GM23338 (cell line): Measurements from ENCODE around the gene RAD21L1. TPM values are rescaled to one million over a fixed set of nuclear protein-coding genes. Genes with fewer than 3 reads are reported as not detected.

Source experiments
- ATAC-seq: fragments of 200-7000 bp; cut with Tn5 transposase; 3 replicates; pipeline ENCODE4 v1.9.1; 2020
- DNase-seq: peaks from one replicate; pipeline ENCODE4 v3.0.0-alpha.2; 2015; ENCODE audit warnings: low spot score
- H2AFZ ChIP-seq: fragments of 200-600 bp; sonication (generic); 2 replicates; pipeline ENCODE4 v1.8.0; 2016; ENCODE audit warnings: antibody characterized with exemption, mild to moderate bottlenecking, moderate library complexity
- H3F3A ChIP-seq: fragments of 200-600 bp; sonication (generic); replicated peaks from 2 replicates; pipeline ENCODE4 v1.8.0; 2017; ENCODE audit warnings: antibody characterized with exemption, mixed run types, low read depth
- H3K27ac ChIP-seq: fragments of 200-600 bp; sonication (generic); 2 replicates; pipeline ENCODE4 v1.6.1; 2016; ENCODE audit warnings: low read depth
- H3K27me3 ChIP-seq: fragments of 200-600 bp; sonication (generic); 2 replicates; pipeline ENCODE4 v1.8.0; 2016; ENCODE audit warnings: mild to moderate bottlenecking, mixed run types, moderate library complexity; ENCODE audit not compliant: insufficient read depth
- H3K36me3 ChIP-seq: fragments of 200-600 bp; sonication (generic); 2 replicates; pipeline ENCODE4 v1.8.0; 2016; ENCODE audit warnings: mild to moderate bottlenecking; ENCODE audit not compliant: insufficient read depth
- H3K4me1 ChIP-seq: fragments of 200-600 bp; sonication (generic); 2 replicates; pipeline ENCODE4 v1.8.0; 2016; ENCODE audit warnings: mild to moderate bottlenecking, moderate library complexity; ENCODE audit not compliant: insufficient read depth
- H3K4me2 ChIP-seq: fragments of 200-600 bp; sonication (generic); 2 replicates; pipeline ENCODE4 v1.7.1; 2017; ENCODE audit warnings: mixed run types
- H3K4me3 ChIP-seq: fragments of 200-600 bp; sonication (generic); 2 replicates; pipeline ENCODE4 v1.6.1; 2016; ENCODE audit warnings: mixed run types
- H3K79me2 ChIP-seq: fragments of 200-600 bp; sonication (generic); replicated peaks from 2 replicates; pipeline ENCODE4 v1.8.0; 2017; ENCODE audit warnings: mild to moderate bottlenecking; ENCODE audit not compliant: insufficient read depth
- H3K9me2 ChIP-seq: fragments of 200-600 bp; sonication (generic); 2 replicates; pipeline ENCODE4 v1.8.0; 2017; ENCODE audit not compliant: insufficient read depth
- H4K20me1 ChIP-seq: fragments of 200-600 bp; sonication (generic); replicated peaks from 2 replicates; pipeline ENCODE4 v1.8.0; 2017; ENCODE audit warnings: mild to moderate bottlenecking; ENCODE audit not compliant: insufficient read depth
- H3K27ac Mint-ChIP-seq: 2 replicates; pipeline ENCODE4 v1.8.0; 2020; ENCODE audit warnings: inconsistent platforms, mild to moderate bottlenecking, moderate library complexity, mixed read lengths
- H3K27me3 Mint-ChIP-seq: 3 replicates; pipeline ENCODE4 v1.8.0; 2022; ENCODE audit warnings: low read depth, mild to moderate bottlenecking, moderate library complexity, mixed read lengths, inconsistent platforms; ENCODE audit not compliant: insufficient read depth, poor library complexity
- H3K36me3 Mint-ChIP-seq: 3 replicates; pipeline ENCODE4 v1.8.0; 2021; ENCODE audit warnings: low read depth, mild to moderate bottlenecking, inconsistent platforms, moderate library complexity, mixed read lengths
- H3K4me1 Mint-ChIP-seq: 3 replicates; pipeline ENCODE4 v1.8.0; 2020; ENCODE audit warnings: mild to moderate bottlenecking, inconsistent platforms, mixed read lengths
- H3K4me3 Mint-ChIP-seq: 3 replicates; pipeline ENCODE4 v1.8.0; 2021; ENCODE audit warnings: moderate library complexity, mild to moderate bottlenecking, inconsistent platforms, mixed read lengths
- H3K9me3 Mint-ChIP-seq: 3 replicates; pipeline ENCODE4 v1.8.0; 2020; ENCODE audit warnings: moderate library complexity, mild to moderate bottlenecking, inconsistent platforms, mixed read lengths
- CREB1 ChIP-seq: fragments of 250-450 bp; sonication (Bioruptor Pico); IDR thresholded peaks from 2 replicates; pipeline ENCODE4 v1.5.0; 2020; ENCODE audit warnings: low read depth, mild to moderate bottlenecking, moderate library complexity
- EZH2 ChIP-seq: fragments of 200-600 bp; sonication (generic); IDR thresholded peaks from one replicate; pipeline ENCODE4 v1.8.0; 2017; ENCODE audit warnings: antibody characterized with exemption, mild to moderate bottlenecking, low read depth; ENCODE audit not compliant: unreplicated experiment
- JUNB ChIP-seq: IDR thresholded peaks from one replicate; pipeline ENCODE4 v1.6.1; 2016; ENCODE audit warnings: antibody characterized with exemption; ENCODE audit not compliant: unreplicated experiment
- NANOG ChIP-seq: IDR thresholded peaks from 2 replicates; pipeline ENCODE4 v1.6.1; 2016; ENCODE audit warnings: antibody characterized with exemption, borderline replicate concordance
- POLR2AphosphoS5 ChIP-seq: IDR thresholded peaks from 2 replicates; pipeline ENCODE4 v1.6.1; 2016; ENCODE audit warnings: antibody characterized with exemption, low read depth
- STAT1 ChIP-seq: IDR thresholded peaks from one replicate; pipeline ENCODE4 v1.6.1; 2016; ENCODE audit warnings: antibody characterized with exemption; ENCODE audit not compliant: unreplicated experiment
- ZNF114 ChIP-seq: fragments of 250-450 bp; sonication (Bioruptor Pico); IDR thresholded peaks from 2 replicates; pipeline ENCODE4 v1.5.0; 2020; ENCODE audit warnings: mild to moderate bottlenecking, moderate library complexity
- polyA plus RNA-seq: library from polyadenylated mRNA; unstranded; fragments of >200 nt; fragmentation: Nextera tagmentation; extraction: Ambion mirVana; gene quantifications from 2 replicates; pipeline ENCODE4 v1.2.1, GENCODE V29; 2016
- total RNA-seq: library from RNA; depleted of rRNA; stranded (reverse); fragments of >200 nt; shearing (Covaris generic); gene quantifications from 2 replicates; pipeline ENCODE4 v1.2.3, GENCODE V29; 2014
- TF ChIP-seq, protein P1 (sequence below): fragments of 250-450 bp; sonication (Bioruptor Pico); IDR thresholded peaks from 2 replicates; pipeline ENCODE4 v1.5.0; 2020; ENCODE audit warnings: mild to moderate bottlenecking, moderate library complexity
- TF ChIP-seq, protein P2 (sequence below): IDR thresholded peaks from 2 replicates; pipeline ENCODE4 v1.6.1; 2016; ENCODE audit warnings: antibody characterized with exemption

The RAD21L1 gene
- total and polyA plus RNA-seq, 2 experiments from 2014 or later = 0.10 to 0.95 TPM

DNA sequence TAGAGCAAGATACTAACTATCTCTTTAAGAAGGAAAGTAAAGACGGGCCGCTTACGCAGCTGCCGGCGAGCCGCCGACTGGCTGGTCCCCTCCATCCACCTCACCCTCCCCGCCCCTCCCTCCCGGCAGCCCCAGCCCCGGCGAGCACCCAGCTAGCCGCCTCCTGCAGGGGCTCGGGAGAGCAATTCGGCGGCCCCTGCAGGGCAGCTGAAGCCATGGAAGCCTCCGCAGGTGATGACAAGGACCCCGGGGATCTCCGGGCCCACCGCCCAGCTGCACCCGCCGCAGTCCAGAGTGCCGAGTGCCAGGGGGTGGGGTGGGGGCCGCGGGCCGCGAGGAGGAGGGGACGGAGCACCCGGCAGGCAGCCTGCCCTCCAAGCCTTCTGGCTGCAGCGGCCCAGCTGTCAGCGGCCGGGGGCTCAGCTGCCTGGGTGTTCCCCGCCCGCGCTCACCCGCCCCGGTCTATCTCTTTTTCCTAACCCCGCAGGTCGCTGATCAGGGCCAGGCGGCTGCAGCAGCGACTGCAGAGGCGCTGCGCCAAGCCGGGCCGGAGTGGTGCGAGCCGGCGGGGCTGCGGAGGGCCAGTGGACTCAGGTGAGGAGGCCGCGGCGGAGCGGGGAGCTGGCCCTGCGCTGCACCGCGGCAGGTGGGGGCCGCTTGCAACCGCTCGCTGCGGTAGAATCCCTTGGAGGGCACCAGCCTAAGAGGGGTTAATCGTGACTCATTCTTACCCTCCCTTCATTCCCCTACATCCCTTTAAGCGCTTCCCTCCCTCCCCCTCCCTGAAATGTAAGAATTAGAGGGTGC, 40.5 kb downstream of the RAD21L1 start, which contains the start of gene SNPH:
Gene SNPH (plus strand): TSS at position 128 of the 807 bp plus-strand sequence. CDS start 29,946 bp downstream, outside the sequence.
- Histone ChIP-seq H3K4me3 (peak within 1 kb of the TSS; percentile 79), H3K9me2 (no peaks in the 10 kb centered on the region)

More for the DNA sequence above, 40.5 kb downstream of the RAD21L1 start, which contains the start of gene SNPH:
- Histone ChIP-seq H3K4me1 (peaks cover 15% of the 10 kb centered on the region), H3F3A (0 out of 2 replicates have a peak, but pooled peaks cover 7% of the 10 kb centered on the region), H3K4me2 (peak within 1 kb of the TSS; percentile 89), H3K36me3 (no peaks in the 10 kb centered on the region), H3K27ac (no peak within 1 kb of the TSS), H3K27me3 (peaks cover 11% of the 10 kb centered on the region; the same call in 1 of the 2 replicates), H3K79me2 (no peaks in the 10 kb centered on the region), H2AFZ (peak within 1 kb of the TSS; percentile 100), H4K20me1 (0 out of 2 replicates have a peak, but pooled peaks cover 2% of the 10 kb centered on the region)
- Mint-ChIP-seq H3K4me3 (peak within 1 kb of the TSS; percentile 83), H3K4me1 (peaks cover 26% of the 10 kb centered on the region), H3K27me3 (peaks cover 2% of the 10 kb centered on the region), H3K27ac (peak within 1 kb of the TSS; percentile 26; the same call in 1 of the 2 replicates), H3K9me3 (no peaks in the 10 kb centered on the region), H3K36me3 (no peaks in the 10 kb centered on the region)
- TF ChIP-seq CREB1 (CRISPR knock-in tag) (no peak), ZNF114 (CRISPR knock-in tag) (no peak), NANOG (no peak), JUNB (no peak), EZH2 (no peak), STAT1 (no peak), POLR2AphosphoS5 (no peak)
- TF ChIP-seq, protein P1, sequence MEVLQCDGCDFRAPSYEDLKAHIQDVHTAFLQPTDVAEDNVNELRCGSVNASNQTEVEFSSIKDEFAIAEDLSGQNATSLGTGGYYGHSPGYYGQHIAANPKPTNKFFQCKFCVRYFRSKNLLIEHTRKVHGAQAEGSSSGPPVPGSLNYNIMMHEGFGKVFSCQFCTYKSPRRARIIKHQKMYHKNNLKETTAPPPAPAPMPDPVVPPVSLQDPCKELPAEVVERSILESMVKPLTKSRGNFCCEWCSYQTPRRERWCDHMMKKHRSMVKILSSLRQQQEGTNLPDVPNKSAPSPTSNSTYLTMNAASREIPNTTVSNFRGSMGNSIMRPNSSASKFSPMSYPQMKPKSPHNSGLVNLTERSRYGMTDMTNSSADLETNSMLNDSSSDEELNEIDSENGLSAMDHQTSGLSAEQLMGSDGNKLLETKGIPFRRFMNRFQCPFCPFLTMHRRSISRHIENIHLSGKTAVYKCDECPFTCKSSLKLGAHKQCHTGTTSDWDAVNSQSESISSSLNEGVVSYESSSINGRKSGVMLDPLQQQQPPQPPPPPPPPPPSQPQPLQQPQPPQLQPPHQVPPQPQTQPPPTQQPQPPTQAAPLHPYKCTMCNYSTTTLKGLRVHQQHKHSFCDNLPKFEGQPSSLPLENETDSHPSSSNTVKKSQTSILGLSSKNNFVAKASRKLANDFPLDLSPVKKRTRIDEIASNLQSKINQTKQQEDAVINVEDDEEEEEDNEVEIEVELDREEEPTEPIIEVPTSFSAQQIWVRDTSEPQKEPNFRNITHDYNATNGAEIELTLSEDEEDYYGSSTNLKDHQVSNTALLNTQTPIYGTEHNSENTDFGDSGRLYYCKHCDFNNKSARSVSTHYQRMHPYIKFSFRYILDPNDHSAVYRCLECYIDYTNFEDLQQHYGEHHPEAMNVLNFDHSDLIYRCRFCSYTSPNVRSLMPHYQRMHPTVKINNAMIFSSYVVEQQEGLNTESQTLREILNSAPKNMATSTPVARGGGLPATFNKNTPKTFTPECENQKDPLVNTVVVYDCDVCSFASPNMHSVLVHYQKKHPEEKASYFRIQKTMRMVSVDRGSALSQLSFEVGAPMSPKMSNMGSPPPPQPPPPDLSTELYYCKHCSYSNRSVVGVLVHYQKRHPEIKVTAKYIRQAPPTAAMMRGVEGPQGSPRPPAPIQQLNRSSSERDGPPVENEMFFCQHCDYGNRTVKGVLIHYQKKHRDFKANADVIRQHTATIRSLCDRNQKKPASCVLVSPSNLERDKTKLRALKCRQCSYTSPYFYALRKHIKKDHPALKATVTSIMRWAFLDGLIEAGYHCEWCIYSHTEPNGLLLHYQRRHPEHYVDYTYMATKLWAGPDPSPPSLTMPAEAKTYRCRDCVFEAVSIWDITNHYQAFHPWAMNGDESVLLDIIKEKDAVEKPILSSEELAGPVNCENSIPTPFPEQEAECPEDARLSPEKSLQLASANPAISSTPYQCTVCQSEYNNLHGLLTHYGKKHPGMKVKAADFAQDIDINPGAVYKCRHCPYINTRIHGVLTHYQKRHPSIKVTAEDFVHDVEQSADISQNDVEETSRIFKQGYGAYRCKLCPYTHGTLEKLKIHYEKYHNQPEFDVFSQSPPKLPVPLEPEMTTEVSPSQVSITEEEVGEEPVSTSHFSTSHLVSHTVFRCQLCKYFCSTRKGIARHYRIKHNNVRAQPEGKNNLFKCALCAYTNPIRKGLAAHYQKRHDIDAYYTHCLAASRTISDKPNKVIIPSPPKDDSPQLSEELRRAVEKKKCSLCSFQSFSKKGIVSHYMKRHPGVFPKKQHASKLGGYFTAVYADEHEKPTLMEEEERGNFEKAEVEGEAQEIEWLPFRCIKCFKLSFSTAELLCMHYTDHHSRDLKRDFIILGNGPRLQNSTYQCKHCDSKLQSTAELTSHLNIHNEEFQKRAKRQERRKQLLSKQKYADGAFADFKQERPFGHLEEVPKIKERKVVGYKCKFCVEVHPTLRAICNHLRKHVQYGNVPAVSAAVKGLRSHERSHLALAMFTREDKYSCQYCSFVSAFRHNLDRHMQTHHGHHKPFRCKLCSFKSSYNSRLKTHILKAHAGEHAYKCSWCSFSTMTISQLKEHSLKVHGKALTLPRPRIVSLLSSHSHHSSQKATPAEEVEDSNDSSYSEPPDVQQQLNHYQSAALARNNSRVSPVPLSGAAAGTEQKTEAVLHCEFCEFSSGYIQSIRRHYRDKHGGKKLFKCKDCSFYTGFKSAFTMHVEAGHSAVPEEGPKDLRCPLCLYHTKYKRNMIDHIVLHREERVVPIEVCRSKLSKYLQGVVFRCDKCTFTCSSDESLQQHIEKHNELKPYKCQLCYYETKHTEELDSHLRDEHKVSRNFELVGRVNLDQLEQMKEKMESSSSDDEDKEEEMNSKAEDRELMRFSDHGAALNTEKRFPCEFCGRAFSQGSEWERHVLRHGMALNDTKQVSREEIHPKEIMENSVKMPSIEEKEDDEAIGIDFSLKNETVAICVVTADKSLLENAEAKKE = no peak
- TF ChIP-seq, protein P2, sequence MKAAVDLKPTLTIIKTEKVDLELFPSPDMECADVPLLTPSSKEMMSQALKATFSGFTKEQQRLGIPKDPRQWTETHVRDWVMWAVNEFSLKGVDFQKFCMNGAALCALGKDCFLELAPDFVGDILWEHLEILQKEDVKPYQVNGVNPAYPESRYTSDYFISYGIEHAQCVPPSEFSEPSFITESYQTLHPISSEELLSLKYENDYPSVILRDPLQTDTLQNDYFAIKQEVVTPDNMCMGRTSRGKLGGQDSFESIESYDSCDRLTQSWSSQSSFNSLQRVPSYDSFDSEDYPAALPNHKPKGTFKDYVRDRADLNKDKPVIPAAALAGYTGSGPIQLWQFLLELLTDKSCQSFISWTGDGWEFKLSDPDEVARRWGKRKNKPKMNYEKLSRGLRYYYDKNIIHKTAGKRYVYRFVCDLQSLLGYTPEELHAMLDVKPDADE = no peak
- ATAC-seq (peak; percentile 84), DNase-seq (peak; percentile 85)
